T-helper 17 cell (primary cell): ENCODE measurements around the gene WSB2. TPM values are rescaled to one million over a fixed set of nuclear protein-coding genes. Genes with fewer than 3 reads are reported as not detected.
A peak's percentile ranks its signal among the peaks of the same experiment; 100 is the strongest.

Experiments used
- ATAC-seq: fragments of 150-1000 bp; cut with Tn5 transposase; 2 replicates; pipeline ENCODE4 v1.10.0; 2021; ENCODE audit warnings: mild to moderate bottlenecking, moderate library complexity
- DNase-seq, 3 donors: peaks; one replicate each; pipeline versions ENCODE4 v3.0.0 to v3.0.0-alpha.2; 2020 to 2021
- H3K9me3 ChIP-seq: one replicate; pipeline ENCODE4 v1.7.0; 2013; ENCODE audit warnings: low read length, mild to moderate bottlenecking; ENCODE audit not compliant: control insufficient read depth, poor library complexity, severe bottlenecking
- H3K27ac Mint-ChIP-seq: one replicate; pipeline ENCODE4 v1.8.0; 2022; ENCODE audit warnings: mild to moderate bottlenecking, moderate library complexity, mixed read lengths
- H3K27me3 Mint-ChIP-seq: one replicate; pipeline ENCODE4 v1.8.0; 2022; ENCODE audit warnings: mixed read lengths
- H3K36me3 Mint-ChIP-seq: one replicate; pipeline ENCODE4 v1.8.0; 2022; ENCODE audit warnings: low read depth, mixed read lengths
- H3K4me1 Mint-ChIP-seq: one replicate; pipeline ENCODE4 v1.8.0; 2022; ENCODE audit warnings: mild to moderate bottlenecking, mixed read lengths
- H3K4me3 Mint-ChIP-seq: one replicate; pipeline ENCODE4 v1.8.0; 2022; ENCODE audit warnings: mild to moderate bottlenecking, moderate library complexity, mixed read lengths
- total RNA-seq, 4 donors: library from RNA in 2 of 4; stranded (reverse) in 2 of 4; gene quantifications; one replicate each; pipeline ENCODE4 v1.2.3 and lab custom pipeline; 2022 to 2026

Gene WSB2
- total RNA-seq, result 10 to 100 TPM; 26.9 to 36.2 TPM
- total RNA-seq (lab: John Stamatoyannopoulos, UW), result 19.2 to 43.0 reads per million in 2 donors

GRCh38 chr12:118061011-118061872 lies at the start of gene WSB2:
TSS of gene WSB2 (minus strand) at chr12:118061179. CDS start at chr12:118061048, 131 bp downstream.
- DNase-seq (peak; percentile 16 to 55 (median 53)), ATAC-seq (peak; percentile 46)
- no peaks in the 10 kb centered on the region for H3K9me3 ChIP-seq
- peak within 1 kb of the TSS; percentile 95 for H3K27ac Mint-ChIP-seq
- H3K36me3 Mint-ChIP-seq, result no peaks in the 10 kb centered on the region
- no peaks in the 10 kb centered on the region for H3K27me3 Mint-ChIP-seq
- peaks cover 38% of the 10 kb centered on the region for H3K4me1 Mint-ChIP-seq
- peak within 1 kb of the TSS; percentile 99 for H3K4me3 Mint-ChIP-seq

- Mint-ChIP-seq H3K27me3 (no peaks in the 10 kb centered on the region), H3K36me3 (no peaks in the 10 kb centered on the region), H3K4me1 (peaks cover 3% of the 10 kb centered on the region), H3K4me3 (no peak overlapping the region), H3K27ac (no peak overlapping the region)
- H3K9me3 ChIP-seq, result no peaks in the 10 kb centered on the region
- DNase-seq (no peak), ATAC-seq (no peak)
Observed at GRCh38 chr12:118109088-118109487, 48.1 kb upstream of the WSB2 start.

- Mint-ChIP-seq H3K27me3 (no peaks in the 10 kb centered on the region), H3K4me3 (no peak overlapping the region), H3K27ac (no peak overlapping the region), H3K4me1 (peaks cover 6% of the 10 kb centered on the region), H3K36me3 (no peaks in the 10 kb centered on the region)
- ATAC-seq, result no peak
- H3K9me3 ChIP-seq, result no peaks in the 10 kb centered on the region
- no peak for DNase-seq
Observed at GRCh38 chr12:118107694-118108093, 46.7 kb upstream of the WSB2 start.

- Mint-ChIP-seq H3K36me3 (no peaks in the 10 kb centered on the region), H3K4me3 (no peak overlapping the region), H3K4me1 (peaks cover 6% of the 10 kb centered on the region), H3K27ac (no peak overlapping the region), H3K27me3 (no peaks in the 10 kb centered on the region)
- ATAC-seq (no peak), DNase-seq (no peak)
- H3K9me3 ChIP-seq, result no peaks in the 10 kb centered on the region
Observed at GRCh38 chr12:118107011-118107410, 46.0 kb upstream of the WSB2 start.

- H3K9me3 ChIP-seq, result no peaks in the 10 kb centered on the region
- Mint-ChIP-seq H3K27me3 (no peaks in the 10 kb centered on the region), H3K27ac (peak within 1 kb of the TSS; percentile 47), H3K36me3 (no peaks in the 10 kb centered on the region), H3K4me1 (peaks cover 6% of the 10 kb centered on the region), H3K4me3 (peak within 1 kb of the TSS; percentile 95)
- DNase-seq, result peak in 1 of 3 donors; percentile 18
- ATAC-seq, result peak; percentile 77
Observed at GRCh38 chr12:118103601-118104382, 42.8 kb upstream of the WSB2 start, which contains the start of gene VSIG10. TSS of gene VSIG10 (minus strand) at chr12:118104011. CDS start at chr12:118103671, 340 bp downstream.

- Mint-ChIP-seq H3K36me3 (no peaks in the 10 kb centered on the region), H3K4me1 (peaks cover 6% of the 10 kb centered on the region), H3K4me3 (peak overlapping the region; percentile 95), H3K27me3 (no peaks in the 10 kb centered on the region), H3K27ac (peak overlapping the region; percentile 47)
- ATAC-seq, result peak; percentile 4
- DNase-seq, result no peak
- H3K9me3 ChIP-seq, result no peaks in the 10 kb centered on the region
Observed at GRCh38 chr12:118103201-118103600, 42.2 kb upstream of the WSB2 start.

GRCh38 chr12:118102609-118103008 lies 41.6 kb upstream of the WSB2 start:
- ATAC-seq, result no peak
- peak overlapping the region; percentile 95 for H3K4me3 Mint-ChIP-seq
- DNase-seq, result no peak
- H3K27ac Mint-ChIP-seq, result peak overlapping the region; percentile 47
- no peaks in the 10 kb centered on the region for H3K27me3 Mint-ChIP-seq
- no peaks in the 10 kb centered on the region for H3K36me3 Mint-ChIP-seq
- H3K9me3 ChIP-seq, result no peaks in the 10 kb centered on the region
- H3K4me1 Mint-ChIP-seq, result peaks cover 6% of the 10 kb centered on the region

- DNase-seq, result no peak
- Mint-ChIP-seq H3K36me3 (no peaks in the 10 kb centered on the region), H3K27ac (no peak overlapping the region), H3K4me1 (peaks cover 6% of the 10 kb centered on the region), H3K27me3 (no peaks in the 10 kb centered on the region), H3K4me3 (peak overlapping the region; percentile 7)
- no peak for ATAC-seq
- no peaks in the 10 kb centered on the region for H3K9me3 ChIP-seq
Observed at GRCh38 chr12:118102070-118102469, 41.1 kb upstream of the WSB2 start.

GRCh38 chr12:118101051-118101450 lies 40.1 kb upstream of the WSB2 start:
- Mint-ChIP-seq H3K4me1 (peaks cover 6% of the 10 kb centered on the region), H3K4me3 (no peak overlapping the region), H3K36me3 (no peaks in the 10 kb centered on the region), H3K27ac (no peak overlapping the region), H3K27me3 (no peaks in the 10 kb centered on the region)
- no peak for DNase-seq
- no peak for ATAC-seq
- H3K9me3 ChIP-seq, result no peaks in the 10 kb centered on the region

GRCh38 chr12:118098911-118099671 lies 38.1 kb upstream of the WSB2 start:
- ATAC-seq (no peak), DNase-seq (no peak)
- H3K27me3 Mint-ChIP-seq, result no peaks in the 10 kb centered on the region
- peaks cover 3% of the 10 kb centered on the region for H3K4me1 Mint-ChIP-seq
- H3K4me3 Mint-ChIP-seq, result no peak overlapping the region
- H3K36me3 Mint-ChIP-seq, result no peaks in the 10 kb centered on the region
- no peak overlapping the region for H3K27ac Mint-ChIP-seq
- no peaks in the 10 kb centered on the region for H3K9me3 ChIP-seq

- Mint-ChIP-seq H3K4me1 (peaks cover 3% of the 10 kb centered on the region), H3K36me3 (no peaks in the 10 kb centered on the region), H3K27ac (no peak overlapping the region), H3K4me3 (no peak overlapping the region), H3K27me3 (no peaks in the 10 kb centered on the region)
- no peak for DNase-seq
- no peak for ATAC-seq
- no peaks in the 10 kb centered on the region for H3K9me3 ChIP-seq
Observed at GRCh38 chr12:118098401-118098800, 37.4 kb upstream of the WSB2 start.

GRCh38 chr12:118094039-118094438 lies 33.1 kb upstream of the WSB2 start:
- DNase-seq, result no peak

GRCh38 chr12:118089782-118090181 lies 28.8 kb upstream of the WSB2 start:
- DNase-seq (no peak), ATAC-seq (no peak)
- Mint-ChIP-seq H3K4me1 (peaks cover 2% of the 10 kb centered on the region), H3K27ac (no peak overlapping the region), H3K4me3 (no peak overlapping the region), H3K27me3 (no peaks in the 10 kb centered on the region), H3K36me3 (no peaks in the 10 kb centered on the region)
- H3K9me3 ChIP-seq, result no peaks in the 10 kb centered on the region

More at GRCh38 chr12:118094039-118094438, 33.1 kb upstream of the WSB2 start:
- H3K4me1 Mint-ChIP-seq, result peaks cover 2% of the 10 kb centered on the region
- H3K4me3 Mint-ChIP-seq, result no peak overlapping the region
- H3K9me3 ChIP-seq, result no peaks in the 10 kb centered on the region
- no peaks in the 10 kb centered on the region for H3K27me3 Mint-ChIP-seq
- no peak for ATAC-seq
- no peaks in the 10 kb centered on the region for H3K36me3 Mint-ChIP-seq
- H3K27ac Mint-ChIP-seq, result no peak overlapping the region
